Measurements from ENCODE around the gene C19orf25. TPM values are rescaled to one million over a fixed set of nuclear protein-coding genes. Genes with fewer than 3 reads are reported as not detected.

The C19orf25 gene
- polyA plus RNA-seq, 1 donor, result 22.4 TPM

DNA sequence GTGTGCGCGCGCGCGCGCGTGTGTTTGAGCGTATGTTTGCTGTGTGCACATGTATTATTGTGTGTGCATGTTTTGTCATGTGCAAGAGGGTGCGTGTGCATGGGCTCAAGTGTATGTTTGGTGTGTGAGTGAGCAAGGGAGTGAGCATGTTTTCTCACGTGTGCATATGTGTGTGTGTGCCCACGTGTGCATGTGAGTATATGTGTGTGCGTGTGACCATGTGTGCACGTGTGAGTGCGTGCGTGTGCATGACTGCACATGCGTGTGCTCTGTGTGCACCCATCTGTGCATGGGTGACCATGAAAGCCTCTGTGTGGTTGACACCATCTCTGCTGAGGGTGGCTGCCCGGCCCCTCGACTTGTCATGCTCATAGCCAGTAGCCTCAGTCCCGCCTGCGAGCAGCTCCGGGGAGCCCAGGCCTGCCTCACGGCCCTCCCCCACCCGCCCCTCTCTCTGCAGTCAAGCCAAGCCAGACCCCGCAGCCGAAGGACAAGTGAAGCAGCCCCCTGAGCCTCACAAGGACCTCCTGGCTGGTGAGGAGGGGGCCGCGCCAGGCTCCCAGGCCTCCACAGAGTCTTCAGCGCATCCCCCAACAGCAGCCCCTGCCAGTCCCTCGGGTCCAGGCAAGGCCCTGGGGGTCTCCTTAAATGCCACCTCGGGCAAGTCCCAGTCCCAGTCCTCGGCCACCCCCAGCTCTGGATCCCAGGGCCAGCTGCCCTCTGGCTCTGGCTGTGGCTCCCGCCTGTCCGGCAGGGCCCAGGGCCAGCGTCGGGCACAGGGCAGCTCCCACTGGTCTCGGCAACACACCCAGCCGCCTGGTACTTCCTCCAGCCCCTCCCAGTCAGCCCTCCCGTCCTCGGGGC, 17.9 kb upstream of the C19orf25 start:
- no peak for DNase-seq

DNA sequence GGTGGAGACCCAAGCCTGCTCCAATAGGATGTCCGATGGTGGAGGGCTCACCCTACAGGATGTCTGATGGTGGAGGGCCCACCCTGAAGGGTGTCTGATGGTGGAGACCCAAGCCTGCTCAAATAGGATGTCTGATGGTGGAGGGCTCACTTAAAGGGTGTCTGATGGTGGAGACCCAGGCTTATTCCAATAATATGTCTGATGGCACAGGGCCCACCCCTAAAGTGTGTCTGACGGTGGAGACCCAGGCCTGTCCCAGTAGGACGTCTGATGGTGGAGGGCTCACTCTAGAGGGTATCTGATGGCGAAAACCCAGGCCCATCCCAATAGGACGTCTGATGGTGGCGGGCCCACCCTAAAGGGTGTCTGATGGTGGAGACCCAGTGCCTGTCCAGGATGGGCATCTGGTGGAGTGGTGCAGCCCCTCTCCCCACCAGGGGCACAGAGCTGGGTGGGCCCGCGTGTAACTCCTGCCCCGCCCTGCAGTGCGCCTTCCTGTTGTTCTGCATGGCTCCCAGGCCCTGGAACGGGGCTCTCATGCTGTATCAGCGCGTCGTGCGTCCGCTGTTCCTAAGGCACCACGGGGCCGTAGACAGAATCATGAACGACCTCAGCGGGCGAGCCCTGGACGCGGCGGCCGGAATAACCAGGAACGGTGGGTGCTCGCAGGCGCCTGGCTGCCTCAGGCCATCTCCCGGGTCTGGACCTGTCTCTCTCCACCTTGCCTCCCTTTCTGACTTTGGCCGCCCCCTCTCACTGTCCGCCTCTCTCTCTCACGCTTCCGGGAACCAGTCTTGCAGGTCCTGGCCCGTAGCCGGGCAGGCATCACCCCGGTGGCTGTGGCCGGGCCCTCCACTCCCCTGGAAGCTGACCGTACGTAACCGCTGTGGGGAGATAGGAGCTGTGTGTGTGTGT, 17.0 kb upstream of the C19orf25 start:
- DNase-seq, result no peak

DNA sequence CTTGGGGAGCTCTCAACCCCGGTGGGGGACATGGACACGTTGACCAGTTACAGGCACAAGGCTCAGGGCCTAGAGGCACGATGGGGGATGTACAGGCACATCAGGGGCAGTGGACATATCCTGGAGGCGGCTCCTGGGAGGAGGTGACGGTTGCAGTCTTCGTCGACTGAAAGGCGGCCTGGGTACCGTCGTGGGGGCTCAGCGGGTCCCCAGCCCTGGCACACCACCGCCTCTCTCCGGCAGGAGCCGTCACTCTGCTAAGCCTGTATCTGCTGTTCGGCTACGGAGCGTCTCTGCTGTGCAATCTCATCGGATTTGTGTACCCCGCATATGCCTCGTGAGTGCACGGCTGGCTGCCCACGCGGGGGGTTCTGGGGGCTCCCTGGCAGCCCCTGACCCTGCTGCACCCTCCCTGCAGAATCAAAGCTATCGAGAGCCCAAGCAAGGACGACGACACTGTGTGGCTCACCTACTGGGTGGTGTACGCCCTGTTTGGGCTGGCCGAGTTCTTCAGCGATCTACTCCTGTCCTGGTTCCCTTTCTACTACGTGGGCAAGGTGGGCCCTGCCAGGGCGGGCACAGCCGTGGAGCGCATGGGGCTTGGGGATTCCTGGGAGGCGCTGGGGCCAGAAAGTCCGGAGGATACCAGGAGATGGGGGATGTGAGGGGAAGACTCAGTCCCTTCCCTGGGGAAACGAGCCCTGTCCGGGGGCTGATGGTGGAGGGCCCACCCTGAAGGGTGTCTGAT, 16.2 kb upstream of the C19orf25 start:
- no peak for DNase-seq

DNA sequence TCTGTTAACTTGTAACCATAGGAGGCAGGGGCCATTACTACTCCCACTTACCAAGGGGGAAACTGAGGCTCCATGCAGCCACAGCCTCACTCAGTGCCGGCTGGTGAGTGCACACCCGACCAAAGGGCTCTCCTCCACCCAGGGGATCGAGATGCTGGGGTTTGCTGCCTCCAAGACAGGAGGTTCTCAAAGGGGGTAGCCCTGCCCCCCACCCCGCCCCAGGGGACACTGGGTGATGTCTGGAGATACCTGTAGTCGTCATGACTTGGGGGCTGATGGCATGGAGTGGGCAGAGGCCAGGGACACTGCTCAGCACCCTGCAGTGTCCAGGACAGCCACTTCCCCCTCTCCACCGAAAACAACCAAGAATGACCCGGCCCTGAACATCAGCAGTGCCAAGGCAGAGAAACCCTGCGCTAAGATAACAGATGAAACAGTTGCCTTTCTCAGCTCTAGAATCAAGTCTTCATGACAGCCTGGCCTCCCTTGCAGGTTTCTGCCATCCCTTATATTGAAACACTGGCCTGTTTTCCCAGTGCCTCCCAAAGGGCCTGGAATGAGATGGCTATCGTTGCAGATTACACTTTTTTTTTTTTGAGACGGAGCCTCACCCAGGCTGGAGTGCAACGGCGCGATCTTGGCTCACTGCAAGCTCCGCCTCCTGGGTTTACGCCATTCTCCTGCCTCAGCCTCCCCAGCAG, 15.2 kb upstream of the C19orf25 start:
- no peak for DNase-seq

DNA sequence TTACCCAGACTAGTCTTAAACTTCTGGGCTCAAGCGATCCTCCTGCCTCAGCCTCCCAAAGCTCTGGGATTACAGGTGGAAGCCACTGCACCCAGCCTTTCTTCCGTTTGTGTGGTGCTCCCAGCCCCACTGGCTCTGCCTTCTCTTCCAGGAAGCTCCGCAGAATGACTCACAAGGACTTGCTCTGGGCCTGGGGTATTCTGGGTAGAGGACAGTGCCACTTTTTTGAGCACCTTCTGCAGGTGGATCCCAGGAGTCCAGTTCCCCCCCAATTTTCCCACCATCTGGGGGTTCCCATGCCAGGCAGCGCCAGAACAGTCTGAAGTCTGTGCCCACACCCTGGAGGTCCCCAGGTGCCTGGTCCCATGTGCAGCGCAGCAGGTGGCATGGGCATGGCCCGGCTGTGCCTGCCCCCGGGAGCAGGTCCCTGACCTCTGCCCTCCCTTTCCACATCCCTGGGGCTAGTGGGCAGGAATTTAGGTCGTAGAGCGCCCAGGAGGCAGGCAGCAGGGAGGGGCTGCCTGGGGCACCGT, 13.5 kb upstream of the C19orf25 start:
- no peak for DNase-seq

DNA sequence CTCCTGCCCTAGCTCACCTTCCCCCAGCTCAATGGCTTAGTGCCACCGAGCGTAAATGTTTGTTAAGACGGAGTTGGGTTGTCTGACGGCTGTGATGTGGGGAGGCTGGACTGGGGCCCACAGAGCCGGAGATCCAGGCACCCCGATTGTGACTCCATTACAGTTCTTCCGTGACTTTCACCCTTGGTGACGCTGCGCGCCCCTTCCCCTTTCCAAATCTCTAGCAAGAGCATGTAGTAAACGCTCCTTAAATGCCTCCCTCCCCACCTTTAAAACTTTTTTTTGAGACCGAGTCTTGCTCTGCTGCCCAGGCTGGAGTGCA, 12.8 kb upstream of the C19orf25 start:
- DNase-seq, result no peak

DNA sequence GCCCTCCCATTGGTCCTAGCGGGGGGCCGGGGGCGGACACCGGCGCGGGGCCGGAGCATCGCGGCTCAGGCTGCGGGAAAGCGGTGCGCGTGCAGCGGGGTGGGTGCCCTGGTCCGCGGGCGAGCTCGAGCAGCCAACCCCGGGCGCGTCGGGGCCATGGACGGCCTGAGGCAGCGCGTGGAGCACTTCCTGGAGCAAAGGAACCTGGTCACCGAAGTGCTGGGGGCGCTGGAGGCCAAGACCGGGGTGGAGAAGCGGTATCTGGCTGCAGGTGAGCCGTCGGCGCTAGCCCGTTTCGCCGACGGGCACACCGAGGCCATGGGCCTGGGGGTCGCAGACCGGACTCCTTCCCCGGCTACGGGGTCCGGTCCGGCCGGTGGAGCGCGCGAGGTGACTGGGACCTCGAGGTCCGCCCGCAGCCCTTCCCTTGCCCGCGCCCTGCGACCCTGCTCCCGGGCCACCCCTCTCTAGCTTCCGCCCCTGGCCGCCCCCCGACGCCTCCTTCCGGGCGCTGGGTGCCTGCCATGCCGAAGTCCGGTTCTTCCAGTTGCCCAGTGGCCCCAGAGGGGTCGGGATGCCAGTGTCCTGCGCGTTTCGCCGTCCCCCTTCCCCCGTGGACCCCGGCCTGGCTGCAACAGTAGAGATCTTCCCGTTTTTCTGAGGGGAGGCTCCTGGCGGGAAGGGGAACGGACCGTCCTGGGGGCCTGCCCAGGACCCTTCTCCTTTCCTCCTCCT, 12.3 kb upstream of the C19orf25 start, which contains the start of gene REEP6:
Gene REEP6 (plus strand): TSS at position 68 of the 735 bp plus-strand sequence. CDS start 89 bp downstream, at position 157.
- DNase-seq, result no peak

DNA sequence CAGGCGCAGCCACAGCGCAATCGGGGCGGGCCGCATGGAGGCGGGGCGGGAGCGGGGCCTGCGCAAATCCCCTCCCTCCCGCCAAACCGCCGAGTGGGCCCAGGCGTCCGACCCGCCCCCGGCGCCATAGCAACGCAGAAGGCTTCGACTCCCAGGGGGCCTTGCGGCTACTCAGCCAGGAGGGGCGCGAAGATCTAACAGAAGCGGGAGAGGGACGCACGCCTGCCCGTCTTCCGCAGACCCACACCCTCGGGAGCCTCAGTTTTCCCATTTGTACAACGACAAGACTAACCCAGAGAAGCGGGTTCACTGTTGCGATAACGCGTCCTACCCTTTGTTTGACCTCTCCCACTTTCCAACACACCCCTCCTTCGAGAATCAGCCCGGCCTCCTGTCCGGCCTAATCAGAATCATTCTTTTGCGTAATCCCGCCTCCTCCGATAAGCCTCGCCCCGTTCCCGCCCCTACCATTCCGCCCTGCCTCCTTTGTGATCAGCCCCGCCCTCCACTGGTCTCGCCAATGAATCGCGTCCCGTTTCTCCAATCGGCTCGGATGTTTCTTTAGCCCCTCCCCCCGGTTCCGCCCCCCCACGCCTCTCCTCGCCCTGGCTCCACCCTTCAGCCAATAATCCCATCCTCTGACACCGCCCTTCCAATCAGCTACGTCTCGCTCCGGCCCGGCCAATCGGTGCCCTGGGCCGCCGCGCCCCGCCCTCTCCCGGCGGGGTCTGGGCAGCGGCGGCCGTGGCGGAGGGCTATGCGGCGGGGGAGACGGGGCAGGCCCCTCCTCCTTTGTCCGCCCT, 11.5 kb upstream of the C19orf25 start, which contains the start of gene PCSK4:
Gene PCSK4 (minus strand): TSS at position 40 of the 803 bp plus-strand sequence. CDS start 4 bp downstream, at position 36.
- DNase-seq, result peak; percentile 99

DNA sequence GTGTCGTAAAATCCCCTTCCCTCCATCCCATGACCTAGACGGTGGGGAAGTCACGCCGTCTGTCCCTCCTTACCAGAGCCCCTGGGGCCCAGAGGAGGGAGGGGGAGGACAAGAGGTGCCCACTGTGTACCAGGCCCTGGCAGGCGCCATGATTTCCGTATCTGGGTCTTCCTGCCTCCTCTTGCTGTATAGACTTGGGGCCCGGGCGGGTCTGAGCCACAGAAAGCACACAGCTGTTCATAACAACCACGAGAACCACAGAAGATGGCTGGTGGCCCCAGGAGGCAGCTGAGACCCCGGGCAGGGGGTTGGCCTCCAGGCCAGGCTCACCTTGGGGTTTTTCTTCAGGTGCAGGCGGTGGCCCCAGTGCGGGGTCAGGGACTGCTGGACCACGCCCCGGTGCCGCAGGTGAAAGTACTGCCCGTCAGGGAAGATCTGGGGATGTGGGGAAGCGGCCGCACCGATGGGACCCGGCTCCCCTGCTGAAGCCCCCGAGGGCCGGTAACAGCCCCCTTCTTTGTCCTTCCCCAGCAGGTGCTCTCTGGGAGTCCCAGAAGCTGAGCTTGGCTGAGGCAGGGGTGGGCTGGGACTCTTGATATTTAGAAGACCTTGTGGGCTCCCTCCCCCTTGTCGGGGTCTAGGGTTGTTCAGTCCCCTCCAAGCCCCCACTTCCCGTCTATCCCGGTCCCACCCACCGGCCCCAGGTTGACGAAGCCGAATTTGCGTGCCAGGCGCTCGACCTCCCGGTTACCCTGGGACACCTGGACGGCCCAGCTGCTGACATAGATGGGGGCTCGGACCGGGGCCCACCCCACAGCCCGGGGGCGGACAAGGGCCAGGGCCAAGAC, 10.7 kb upstream of the C19orf25 start:
- DNase-seq, result no peak

DNA sequence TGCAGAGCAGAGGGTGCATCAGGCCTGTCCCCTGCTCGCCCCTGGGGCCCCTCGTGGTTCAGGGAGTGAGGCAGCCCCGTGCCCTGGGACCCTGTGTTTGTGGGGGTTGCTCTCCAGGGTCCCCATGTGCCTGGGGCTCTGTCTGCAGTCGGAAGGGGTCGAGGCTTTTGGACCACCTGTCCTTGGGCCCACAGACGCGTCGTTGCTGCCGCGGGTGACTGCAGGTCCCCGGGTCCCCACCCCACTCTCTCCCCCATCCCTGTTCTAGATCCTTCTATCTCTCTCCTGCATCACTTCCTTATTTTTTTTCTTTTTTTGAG, 9.2 kb upstream of the C19orf25 start:
- DNase-seq, result no peak

DNA sequence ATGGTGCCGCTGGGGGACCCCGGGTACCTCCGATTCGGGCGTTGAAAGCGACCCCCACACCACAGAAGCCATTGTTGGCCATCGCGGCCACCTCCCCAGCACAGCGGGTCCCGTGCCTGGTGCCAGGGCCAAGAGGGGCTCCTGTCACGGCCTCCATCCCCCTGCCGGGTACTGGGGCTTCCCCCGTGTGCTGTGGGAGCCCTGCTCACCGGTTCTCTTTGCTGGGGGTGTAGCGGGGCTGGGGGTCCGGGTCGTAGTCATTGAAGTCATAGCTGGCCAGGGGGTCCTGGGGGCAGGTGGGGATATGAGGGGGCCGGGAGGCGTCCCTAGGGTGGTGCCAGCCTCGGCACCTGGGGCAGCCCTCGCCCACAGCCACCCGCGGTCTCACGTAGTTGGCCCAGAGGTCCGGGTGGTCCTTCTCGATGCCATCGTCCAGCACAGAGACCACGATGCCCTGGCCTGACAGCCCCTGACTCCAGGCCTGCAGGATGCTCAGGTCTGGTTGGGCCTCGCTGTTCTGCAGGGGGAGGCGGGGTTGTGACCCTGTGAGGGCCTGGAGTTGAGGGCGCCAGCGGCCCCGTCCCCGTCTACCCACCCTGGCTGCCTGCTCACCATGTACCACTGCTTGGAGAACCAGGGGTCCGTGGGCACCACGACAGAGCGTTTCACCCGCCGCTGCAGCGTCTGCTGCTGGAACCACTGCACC, 8.7 kb upstream of the C19orf25 start:
- no peak for DNase-seq

DNA sequence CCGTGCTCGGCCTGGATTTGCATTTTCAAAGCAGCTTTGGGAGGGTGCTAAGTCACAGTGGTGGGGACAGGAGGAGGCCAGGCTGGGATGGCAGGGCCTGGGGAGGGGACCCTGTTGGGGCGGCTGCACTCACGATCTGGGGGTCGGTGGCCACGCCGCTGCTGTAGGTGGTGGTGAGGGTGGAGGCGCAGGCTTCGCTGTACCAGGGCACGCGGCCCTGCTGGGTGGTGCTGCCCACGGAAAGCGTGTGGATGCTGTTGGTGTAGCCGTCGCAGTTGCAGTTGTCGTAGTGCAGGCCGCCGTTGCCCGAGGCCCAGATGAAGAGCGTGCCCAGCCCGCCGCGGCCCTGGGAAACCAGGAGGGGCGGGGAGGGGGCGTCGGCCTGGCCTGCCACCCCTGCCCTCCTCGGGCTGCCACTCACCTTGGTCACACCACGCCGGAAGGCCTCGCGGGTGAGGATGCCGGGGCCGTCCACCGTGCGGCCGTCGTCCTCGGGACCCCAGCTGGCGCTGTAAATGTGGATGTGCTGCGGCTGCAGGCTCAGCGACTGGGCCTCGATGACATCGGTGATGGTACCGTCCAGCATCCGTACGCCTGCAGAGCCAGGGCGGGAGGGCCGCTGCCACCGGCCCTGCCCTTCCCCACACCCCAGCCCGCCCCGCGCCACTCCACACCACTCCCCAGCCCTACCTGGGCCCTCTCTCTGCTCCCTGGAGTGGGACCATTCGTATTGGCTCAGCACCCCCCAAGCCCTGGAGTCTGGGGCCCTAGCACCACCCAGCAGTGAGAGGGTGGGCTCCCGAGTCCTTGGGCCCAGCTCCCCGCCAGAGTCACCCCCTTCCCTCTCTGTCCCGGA, 7.9 kb upstream of the C19orf25 start:
- no peak for DNase-seq

DNA sequence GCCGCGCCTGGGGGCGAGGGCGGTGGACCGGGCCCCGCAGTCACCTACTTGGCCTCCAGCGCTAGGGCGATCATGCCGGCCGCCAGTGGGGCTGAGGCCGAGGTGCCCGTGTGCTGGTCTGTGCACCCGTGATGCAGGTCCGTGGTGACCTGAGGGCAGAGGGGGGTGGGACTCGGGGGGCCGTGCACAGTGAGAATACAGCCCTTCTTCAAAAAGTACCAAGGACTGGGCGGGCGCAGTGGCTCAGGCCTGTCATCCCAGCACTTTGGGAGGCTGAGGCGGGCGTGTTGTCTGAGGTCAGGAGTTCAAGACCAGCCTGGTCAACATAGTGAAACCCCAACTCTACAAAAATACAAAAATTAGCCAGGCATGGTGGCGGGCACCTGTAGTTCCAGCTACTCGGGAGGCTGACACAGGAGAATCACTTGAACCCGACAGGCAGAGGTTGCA, 5.0 kb upstream of the C19orf25 start:
- DNase-seq, result no peak

DNA sequence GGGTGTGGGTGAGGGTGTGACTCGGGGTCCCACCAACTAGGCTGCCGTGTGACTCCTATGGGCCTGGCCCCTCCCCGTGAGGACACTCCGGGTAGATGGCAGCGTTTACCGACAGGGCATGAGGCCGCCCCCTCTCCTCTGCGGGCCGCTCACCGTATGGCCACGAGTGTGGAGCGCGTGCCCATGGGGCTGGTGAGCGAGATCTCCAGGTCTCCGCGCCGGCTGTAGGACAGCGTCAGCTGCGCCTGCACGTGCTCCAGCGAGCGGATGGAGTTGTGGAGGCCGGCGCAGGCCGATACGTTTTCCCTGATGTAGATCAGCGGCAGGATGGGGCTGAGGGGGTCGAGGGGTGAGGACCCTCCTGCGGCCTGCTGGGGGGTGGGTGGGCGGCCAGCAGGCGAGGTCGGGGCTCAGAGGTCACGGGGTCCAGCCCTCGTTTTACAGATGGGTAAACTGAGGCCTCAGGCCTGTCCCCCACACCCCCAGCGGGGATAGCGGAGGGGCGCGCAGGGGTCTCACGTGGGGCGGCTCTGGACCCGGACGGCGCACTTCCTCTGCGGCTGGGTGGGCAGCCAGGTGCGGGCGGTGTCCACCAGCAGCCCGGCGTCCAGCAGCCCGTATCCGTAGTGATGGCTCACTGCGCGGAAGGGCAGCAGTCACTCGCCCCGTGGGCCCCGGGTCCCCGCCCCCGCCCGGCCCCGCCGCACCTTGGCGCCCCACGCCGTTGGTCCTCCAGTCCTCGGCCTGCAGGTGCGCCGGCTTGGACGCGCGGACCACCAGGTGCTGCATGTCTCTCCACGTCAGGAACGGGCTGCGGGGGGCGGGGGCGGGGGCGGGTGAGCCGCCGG, 4.3 kb upstream of the C19orf25 start:
- DNase-seq, result no peak

DNA sequence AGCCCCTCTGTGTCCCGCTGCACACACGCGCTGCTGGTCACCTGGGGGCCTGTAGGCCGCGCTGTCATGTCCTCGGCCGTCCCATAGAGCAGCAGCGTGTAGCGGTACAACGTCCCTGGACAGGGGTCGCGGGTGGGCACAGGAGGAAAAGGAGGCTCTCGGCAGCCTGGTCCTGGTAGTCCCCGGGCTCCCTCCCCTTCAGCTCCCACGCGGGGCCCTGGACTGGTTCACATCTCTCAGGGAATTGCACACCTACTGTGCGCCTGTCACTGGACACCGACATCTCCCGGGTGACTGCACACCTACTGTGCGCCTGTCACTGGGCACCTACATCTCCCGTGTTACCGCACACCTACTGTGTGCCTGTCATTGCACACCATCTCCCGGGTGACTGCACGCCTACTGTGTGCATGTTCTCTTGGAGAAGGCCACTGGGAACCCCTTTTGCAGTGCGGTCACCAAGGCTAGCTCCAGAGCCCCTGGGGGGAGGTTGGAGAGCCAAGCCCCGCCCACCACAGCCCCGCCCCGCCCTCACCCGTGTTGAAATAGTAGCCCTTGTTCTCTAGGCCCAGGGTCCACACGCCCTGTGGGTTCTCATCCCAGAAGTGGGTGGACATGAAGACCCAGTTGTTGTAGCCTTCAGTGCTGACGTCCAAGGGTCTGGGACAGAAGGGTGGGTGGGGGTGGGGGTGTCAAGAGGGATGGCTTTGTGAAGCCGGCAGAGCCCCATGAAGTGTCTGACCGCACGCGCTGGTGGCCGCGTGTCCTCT, 3.5 kb upstream of the C19orf25 start:
- DNase-seq, result no peak

DNA sequence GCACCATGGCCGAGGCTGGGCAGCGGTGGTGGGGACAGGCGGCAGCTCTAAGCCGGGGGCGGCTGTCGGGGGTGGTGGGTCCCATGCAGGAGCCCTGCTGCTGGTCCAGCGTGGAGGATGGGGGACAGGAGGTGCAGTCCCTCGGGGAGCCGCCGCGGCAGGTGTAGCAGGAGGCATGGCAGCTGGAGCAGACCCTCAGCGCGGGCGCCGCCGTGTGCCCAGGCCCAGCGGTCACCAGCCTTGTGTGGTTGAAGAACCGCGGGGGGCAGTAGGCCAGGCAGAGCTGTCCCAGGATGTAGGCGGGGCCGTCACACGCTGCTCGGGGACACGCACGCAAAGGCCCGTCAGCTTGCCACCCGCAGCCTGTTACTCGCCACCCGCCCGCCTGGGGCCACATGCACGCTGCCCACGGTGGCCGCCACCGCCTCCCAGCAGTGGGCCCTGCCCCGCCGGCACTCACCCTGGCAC, 2.9 kb upstream of the C19orf25 start:
- no peak for DNase-seq
